ENCODE measurements around the gene KDM5B.
A peak's percentile ranks its signal among the peaks of the same experiment; 100 is the strongest.

The KDM5B gene

DNA sequence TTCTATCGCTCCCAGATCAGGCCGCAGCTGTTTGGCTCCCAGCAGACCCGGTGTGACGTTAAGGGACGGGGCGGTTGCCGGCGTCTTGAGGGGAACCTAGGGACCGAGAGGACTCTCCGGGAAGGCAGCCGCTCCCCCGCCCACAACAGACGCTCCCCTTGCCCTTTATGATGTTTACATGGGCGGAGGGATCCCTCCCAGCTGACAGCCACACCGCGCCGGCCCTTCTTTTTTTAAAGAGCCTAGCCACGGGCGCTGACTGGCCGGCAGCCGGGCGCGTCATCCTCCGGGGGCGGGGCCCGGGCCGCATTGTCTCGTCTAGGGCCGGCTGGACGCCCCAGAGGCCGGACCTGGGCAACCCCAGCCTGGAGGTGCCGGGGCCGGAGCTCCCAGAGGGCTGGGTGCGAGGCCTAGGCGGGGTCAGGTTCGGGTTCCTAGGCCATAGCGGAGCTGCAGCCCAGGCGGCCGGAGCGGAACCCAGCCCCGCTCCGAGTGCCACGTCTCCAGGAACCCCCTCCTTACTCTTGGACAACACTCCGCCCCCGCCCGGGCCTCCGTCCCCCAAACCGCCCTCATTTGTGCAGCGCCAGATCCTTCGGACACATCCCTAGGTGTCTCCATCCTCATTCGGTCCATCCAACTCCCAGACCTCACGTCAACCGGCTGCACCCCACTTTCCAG, 2.5 kb upstream of the KDM5B start, which contains the start of gene PCAT6:
TSS of gene PCAT6 (plus strand) at position 340 of the 681 bp plus-strand sequence.
- TF ChIP-seq JUND (IDR thresholded peaks at IDR 0.05; ENCODE audit: low read depth), result no peak
- in situ Hi-C loops (cut with HindIII; ENCODE audit: low pct_unique_long_range_greater_than_20kb, low sequenced_read_pairs), result no loop called here
- DNase-seq (ENCODE audit: low read depth in 1 of 2, low spot score in 1 of 2), result peak; percentile 94 to 98

DNA sequence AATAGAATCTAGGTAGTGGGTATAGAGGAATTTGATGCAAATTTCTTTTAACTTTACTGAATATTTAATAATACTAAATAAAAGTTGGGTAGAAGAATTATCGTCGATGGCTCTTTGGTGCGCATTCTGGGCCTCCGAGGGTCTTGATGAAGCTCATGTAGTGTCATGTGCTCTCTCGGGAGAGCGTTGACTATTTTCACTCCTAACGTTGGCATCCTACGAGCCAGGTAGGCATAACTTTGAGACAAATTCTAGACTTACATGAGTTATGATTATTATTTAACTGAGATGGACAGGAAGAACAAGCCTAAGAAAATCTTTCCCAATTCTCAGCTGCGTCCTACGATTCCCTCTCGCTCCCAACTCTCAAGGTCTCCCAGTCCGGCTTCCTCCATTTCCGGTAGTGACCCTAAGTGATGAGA, 2.0 kb upstream of the KDM5B start:
- no peak for DNase-seq (ENCODE audit: low read depth in 1 of 2, low spot score in 1 of 2)
- in situ Hi-C loops (cut with HindIII; ENCODE audit: low pct_unique_long_range_greater_than_20kb, low sequenced_read_pairs), result no loop called here
- no peak for TF ChIP-seq JUND (IDR thresholded peaks at IDR 0.05; ENCODE audit: low read depth)

DNA sequence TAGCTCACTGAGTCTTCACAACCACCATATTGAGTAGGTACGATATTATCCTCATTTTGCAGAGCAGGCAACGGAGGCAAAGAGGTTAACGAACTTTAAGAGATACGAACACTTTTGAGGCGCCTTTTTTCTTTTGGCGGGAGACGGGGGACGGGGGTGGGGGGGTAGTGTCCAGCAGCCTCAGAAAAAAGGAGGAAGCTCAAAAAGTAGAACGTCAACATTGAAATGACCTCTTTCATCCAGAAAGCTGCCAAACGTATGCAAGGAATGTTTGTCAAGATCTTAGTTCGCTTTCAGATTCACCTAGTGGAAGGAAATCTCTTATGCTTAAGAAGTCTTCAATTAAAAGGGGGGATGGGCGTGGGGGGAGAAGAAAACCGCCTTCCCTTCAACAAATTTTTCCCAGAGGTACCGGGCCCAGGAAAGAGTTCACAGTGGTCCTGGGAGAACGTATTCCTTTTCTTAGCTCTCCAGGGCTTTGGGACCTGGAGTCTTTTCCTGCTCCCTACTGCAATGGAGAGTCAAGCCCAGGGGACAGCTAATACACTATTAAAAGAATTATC, 1.5 kb upstream of the KDM5B start:
- no peak for DNase-seq (ENCODE audit: low read depth in 1 of 2, low spot score in 1 of 2)
- TF ChIP-seq JUND (IDR thresholded peaks at IDR 0.05; ENCODE audit: low read depth), result no peak
- in situ Hi-C loops (cut with HindIII; ENCODE audit: low pct_unique_long_range_greater_than_20kb, low sequenced_read_pairs), result no loop called here

- in situ Hi-C loops (cut with HindIII; ENCODE audit: low pct_unique_long_range_greater_than_20kb, low sequenced_read_pairs), result no loop called here
- no peak for TF ChIP-seq JUND (IDR thresholded peaks at IDR 0.05; ENCODE audit: low read depth)
- DNase-seq (ENCODE audit: low read depth in 1 of 2, low spot score in 1 of 2), result peak; percentile 51 to 87
These were observed 733 bp downstream of the KDM5B start for GRCh38 chr1:202807451-202807925.

GRCh38 chr1:202806845-202807450, 1.3 kb downstream of the KDM5B start:
- peak in 1 of 2 experiments; percentile 25 for DNase-seq (ENCODE audit: low read depth in 1 of 2, low spot score in 1 of 2)
- in situ Hi-C loops (cut with HindIII; ENCODE audit: low pct_unique_long_range_greater_than_20kb, low sequenced_read_pairs), result no loop called here
- no peak for TF ChIP-seq JUND (IDR thresholded peaks at IDR 0.05; ENCODE audit: low read depth)

GRCh38 chr1:202805886-202806844, 2.1 kb downstream of the KDM5B start:
- in situ Hi-C loops (cut with HindIII; ENCODE audit: low pct_unique_long_range_greater_than_20kb, low sequenced_read_pairs), result no loop called here
- DNase-seq (ENCODE audit: low read depth in 1 of 2, low spot score in 1 of 2), result no peak
- TF ChIP-seq JUND (IDR thresholded peaks at IDR 0.05; ENCODE audit: low read depth), result no peak

- no peak for DNase-seq (ENCODE audit: low read depth in 1 of 2, low spot score in 1 of 2)
- in situ Hi-C loops (cut with HindIII; ENCODE audit: low pct_unique_long_range_greater_than_20kb, low sequenced_read_pairs), result no loop called here
- no peak for TF ChIP-seq JUND (IDR thresholded peaks at IDR 0.05; ENCODE audit: low read depth)
These were observed 4.1 kb downstream of the KDM5B start for GRCh38 chr1:202804126-202804525.

- DNase-seq (ENCODE audit: low read depth in 1 of 2, low spot score in 1 of 2), result peak in 1 of 2 experiments; percentile 28
- TF ChIP-seq JUND (IDR thresholded peaks at IDR 0.05; ENCODE audit: low read depth), result 0 out of 2 replicates have a peak, but pooled peaks have one; percentile 7
- in situ Hi-C loops (cut with HindIII; ENCODE audit: low pct_unique_long_range_greater_than_20kb, low sequenced_read_pairs), result no loop called here
These were observed 5.0 kb downstream of the KDM5B start for GRCh38 chr1:202802998-202803932.

DNA sequence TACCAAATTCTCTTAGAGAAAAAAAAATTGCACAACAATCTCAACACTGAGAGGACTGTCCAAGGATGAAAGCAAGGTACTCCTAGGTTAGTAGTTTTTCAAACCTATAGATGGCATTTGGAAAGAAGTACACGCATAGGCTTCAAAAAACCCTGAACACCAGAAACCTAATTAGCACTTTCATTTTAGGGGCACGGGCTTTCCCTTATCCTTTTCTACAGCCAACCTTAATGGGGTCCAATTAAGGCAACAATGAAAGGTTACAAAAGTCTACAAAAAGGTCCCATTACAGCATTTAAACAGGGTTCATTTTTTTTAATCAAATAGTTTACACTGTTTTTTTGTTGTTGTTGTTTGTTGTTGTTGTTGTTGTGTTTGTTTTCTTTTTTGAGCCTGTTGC, 6.2 kb downstream of the KDM5B start:
- DNase-seq (ENCODE audit: low read depth in 1 of 2, low spot score in 1 of 2), result no peak
- in situ Hi-C loops (cut with HindIII; ENCODE audit: low pct_unique_long_range_greater_than_20kb, low sequenced_read_pairs), result no loop called here
- TF ChIP-seq JUND (IDR thresholded peaks at IDR 0.05; ENCODE audit: low read depth), result no peak

GRCh38 chr1:202801175-202801574, 7.0 kb downstream of the KDM5B start:
- no peak for TF ChIP-seq JUND (IDR thresholded peaks at IDR 0.05; ENCODE audit: low read depth)
- DNase-seq (ENCODE audit: low read depth in 1 of 2, low spot score in 1 of 2), result no peak
- in situ Hi-C loops (cut with HindIII; ENCODE audit: low pct_unique_long_range_greater_than_20kb, low sequenced_read_pairs), result no loop called here

- DNase-seq (ENCODE audit: low read depth in 1 of 2, low spot score in 1 of 2), result no peak
- in situ Hi-C loops (cut with HindIII; ENCODE audit: low pct_unique_long_range_greater_than_20kb, low sequenced_read_pairs), result no loop called here
- TF ChIP-seq JUND (IDR thresholded peaks at IDR 0.05; ENCODE audit: low read depth), result no peak
These were observed 7.5 kb downstream of the KDM5B start for GRCh38 chr1:202800742-202801141.
